ENCODE measurements around the gene TNFRSF17. TPM values are rescaled to one million over a fixed set of nuclear protein-coding genes. Genes with fewer than 3 reads are reported as not detected.
A peak's percentile ranks its signal among the peaks of the same experiment; 100 is the strongest.

TNFRSF17 gene
- total and polyA plus RNA-seq, 2 of the 13 experiments (the other 11 are each of a cell fraction or from before 2014, with no cell fraction given): not detected

DNA sequence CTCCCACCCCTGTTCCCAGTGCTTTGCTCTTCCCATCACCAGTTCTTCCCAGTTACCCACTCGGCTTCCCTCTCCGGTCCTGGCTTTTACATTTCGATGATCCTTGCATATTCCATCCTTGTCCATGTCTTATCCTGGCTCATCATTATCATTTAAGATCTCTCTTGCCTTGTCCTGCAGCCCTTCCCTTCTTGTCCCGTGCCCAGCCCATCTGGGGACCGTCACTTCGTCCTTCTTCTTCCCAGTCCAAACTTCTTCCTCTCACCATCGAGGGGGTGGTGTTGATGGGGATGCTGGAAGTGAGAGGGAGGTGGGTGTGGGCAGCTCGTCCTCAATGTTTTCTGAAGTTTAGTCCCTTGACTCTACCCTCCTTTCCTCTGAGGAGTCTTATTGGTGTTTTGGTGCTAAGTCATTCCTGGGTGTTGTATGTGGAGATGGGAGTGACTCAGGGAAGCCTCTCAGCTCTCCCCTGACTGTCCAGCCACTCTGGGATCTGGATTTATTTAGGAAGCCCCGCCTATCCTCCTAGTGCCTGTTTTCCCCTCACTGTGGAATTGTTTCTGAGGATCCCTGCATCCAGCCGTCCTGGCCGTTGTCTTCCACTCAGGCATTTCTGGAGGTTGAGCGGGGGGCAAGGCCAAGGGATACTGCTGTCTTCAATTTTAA is 12.5 kb downstream of the TNFRSF17 start (continued):
- TF ChIP-seq, protein P1, sequence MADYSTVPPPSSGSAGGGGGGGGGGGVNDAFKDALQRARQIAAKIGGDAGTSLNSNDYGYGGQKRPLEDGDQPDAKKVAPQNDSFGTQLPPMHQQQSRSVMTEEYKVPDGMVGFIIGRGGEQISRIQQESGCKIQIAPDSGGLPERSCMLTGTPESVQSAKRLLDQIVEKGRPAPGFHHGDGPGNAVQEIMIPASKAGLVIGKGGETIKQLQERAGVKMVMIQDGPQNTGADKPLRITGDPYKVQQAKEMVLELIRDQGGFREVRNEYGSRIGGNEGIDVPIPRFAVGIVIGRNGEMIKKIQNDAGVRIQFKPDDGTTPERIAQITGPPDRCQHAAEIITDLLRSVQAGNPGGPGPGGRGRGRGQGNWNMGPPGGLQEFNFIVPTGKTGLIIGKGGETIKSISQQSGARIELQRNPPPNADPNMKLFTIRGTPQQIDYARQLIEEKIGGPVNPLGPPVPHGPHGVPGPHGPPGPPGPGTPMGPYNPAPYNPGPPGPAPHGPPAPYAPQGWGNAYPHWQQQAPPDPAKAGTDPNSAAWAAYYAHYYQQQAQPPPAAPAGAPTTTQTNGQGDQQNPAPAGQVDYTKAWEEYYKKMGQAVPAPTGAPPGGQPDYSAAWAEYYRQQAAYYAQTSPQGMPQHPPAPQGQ (CRISPR knock-in tag; IDR thresholded peaks at IDR 0.05; ENCODE audit: borderline replicate concordance): no peak
- TF ChIP-seq MZF1 (CRISPR knock-in tag; IDR thresholded peaks at IDR 0.05; ENCODE audit: borderline replicate concordance) (no peak), HNF4A (CRISPR knock-in tag; IDR thresholded peaks at IDR 0.05) (no peak), EZH2 (conservative IDR thresholded peaks at IDR 0.05; ENCODE audit: low read depth, low read length) (no peak), SNRNP70 (IDR thresholded peaks at IDR 0.05; ENCODE audit: low read depth, low read length) (no peak), SRSF1 (optimal IDR thresholded peaks at IDR 0.05; ENCODE audit: low read depth, low read length) (no peak), JUND (CRISPR knock-in tag; IDR thresholded peaks at IDR 0.05) (no peak), SALL2 (CRISPR knock-in tag; IDR thresholded peaks at IDR 0.05) (no peak), CREB1 (IDR thresholded peaks at IDR 0.05) (no peak), CREB1 (CRISPR knock-in tag; IDR thresholded peaks at IDR 0.05) (no peak), MIER2 (CRISPR knock-in tag; IDR thresholded peaks at IDR 0.05) (no peak), ZNF746 (CRISPR knock-in tag; IDR thresholded peaks at IDR 0.05) (0 out of 2 replicates have a peak, but pooled peaks have one; percentile 19), ZNF792 (CRISPR knock-in tag; IDR thresholded peaks at IDR 0.05) (no peak), ZNF264 (CRISPR knock-in tag; IDR thresholded peaks at IDR 0.05) (no peak)
- TF ChIP-seq, protein P2, sequence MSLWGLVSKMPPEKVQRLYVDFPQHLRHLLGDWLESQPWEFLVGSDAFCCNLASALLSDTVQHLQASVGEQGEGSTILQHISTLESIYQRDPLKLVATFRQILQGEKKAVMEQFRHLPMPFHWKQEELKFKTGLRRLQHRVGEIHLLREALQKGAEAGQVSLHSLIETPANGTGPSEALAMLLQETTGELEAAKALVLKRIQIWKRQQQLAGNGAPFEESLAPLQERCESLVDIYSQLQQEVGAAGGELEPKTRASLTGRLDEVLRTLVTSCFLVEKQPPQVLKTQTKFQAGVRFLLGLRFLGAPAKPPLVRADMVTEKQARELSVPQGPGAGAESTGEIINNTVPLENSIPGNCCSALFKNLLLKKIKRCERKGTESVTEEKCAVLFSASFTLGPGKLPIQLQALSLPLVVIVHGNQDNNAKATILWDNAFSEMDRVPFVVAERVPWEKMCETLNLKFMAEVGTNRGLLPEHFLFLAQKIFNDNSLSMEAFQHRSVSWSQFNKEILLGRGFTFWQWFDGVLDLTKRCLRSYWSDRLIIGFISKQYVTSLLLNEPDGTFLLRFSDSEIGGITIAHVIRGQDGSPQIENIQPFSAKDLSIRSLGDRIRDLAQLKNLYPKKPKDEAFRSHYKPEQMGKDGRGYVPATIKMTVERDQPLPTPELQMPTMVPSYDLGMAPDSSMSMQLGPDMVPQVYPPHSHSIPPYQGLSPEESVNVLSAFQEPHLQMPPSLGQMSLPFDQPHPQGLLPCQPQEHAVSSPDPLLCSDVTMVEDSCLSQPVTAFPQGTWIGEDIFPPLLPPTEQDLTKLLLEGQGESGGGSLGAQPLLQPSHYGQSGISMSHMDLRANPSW (CRISPR knock-in tag; IDR thresholded peaks at IDR 0.05; ENCODE audit: borderline replicate concordance): no peak
- TF ChIP-seq, protein P3, sequence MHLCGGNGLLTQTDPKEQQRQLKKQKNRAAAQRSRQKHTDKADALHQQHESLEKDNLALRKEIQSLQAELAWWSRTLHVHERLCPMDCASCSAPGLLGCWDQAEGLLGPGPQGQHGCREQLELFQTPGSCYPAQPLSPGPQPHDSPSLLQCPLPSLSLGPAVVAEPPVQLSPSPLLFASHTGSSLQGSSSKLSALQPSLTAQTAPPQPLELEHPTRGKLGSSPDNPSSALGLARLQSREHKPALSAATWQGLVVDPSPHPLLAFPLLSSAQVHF (CRISPR knock-in tag; IDR thresholded peaks at IDR 0.05): 0 out of 2 replicates have a peak, but pooled peaks have one; percentile 11
- TF ChIP-seq, protein P4, sequence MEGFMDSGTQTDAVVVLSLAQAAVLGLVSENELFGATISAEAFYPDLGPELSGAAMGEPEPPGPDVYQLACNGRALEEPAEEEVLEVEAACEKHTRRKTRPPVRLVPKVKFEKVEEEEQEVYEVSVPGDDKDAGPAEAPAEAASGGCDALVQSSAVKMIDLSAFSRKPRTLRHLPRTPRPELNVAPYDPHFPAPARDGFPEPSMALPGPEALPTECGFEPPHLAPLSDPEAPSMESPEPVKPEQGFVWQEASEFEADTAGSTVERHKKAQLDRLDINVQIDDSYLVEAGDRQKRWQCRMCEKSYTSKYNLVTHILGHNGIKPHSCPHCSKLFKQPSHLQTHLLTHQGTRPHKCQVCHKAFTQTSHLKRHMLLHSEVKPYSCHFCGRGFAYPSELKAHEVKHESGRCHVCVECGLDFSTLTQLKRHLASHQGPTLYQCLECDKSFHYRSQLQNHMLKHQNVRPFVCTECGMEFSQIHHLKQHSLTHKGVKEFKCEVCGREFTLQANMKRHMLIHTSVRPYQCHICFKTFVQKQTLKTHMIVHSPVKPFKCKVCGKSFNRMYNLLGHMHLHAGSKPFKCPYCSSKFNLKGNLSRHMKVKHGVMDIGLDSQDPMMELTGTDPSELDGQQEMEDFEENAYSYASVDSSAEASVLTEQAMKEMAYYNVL (CRISPR knock-in tag; IDR thresholded peaks at IDR 0.05; ENCODE audit: borderline replicate concordance): no peak
- TF ChIP-seq, protein P5, sequence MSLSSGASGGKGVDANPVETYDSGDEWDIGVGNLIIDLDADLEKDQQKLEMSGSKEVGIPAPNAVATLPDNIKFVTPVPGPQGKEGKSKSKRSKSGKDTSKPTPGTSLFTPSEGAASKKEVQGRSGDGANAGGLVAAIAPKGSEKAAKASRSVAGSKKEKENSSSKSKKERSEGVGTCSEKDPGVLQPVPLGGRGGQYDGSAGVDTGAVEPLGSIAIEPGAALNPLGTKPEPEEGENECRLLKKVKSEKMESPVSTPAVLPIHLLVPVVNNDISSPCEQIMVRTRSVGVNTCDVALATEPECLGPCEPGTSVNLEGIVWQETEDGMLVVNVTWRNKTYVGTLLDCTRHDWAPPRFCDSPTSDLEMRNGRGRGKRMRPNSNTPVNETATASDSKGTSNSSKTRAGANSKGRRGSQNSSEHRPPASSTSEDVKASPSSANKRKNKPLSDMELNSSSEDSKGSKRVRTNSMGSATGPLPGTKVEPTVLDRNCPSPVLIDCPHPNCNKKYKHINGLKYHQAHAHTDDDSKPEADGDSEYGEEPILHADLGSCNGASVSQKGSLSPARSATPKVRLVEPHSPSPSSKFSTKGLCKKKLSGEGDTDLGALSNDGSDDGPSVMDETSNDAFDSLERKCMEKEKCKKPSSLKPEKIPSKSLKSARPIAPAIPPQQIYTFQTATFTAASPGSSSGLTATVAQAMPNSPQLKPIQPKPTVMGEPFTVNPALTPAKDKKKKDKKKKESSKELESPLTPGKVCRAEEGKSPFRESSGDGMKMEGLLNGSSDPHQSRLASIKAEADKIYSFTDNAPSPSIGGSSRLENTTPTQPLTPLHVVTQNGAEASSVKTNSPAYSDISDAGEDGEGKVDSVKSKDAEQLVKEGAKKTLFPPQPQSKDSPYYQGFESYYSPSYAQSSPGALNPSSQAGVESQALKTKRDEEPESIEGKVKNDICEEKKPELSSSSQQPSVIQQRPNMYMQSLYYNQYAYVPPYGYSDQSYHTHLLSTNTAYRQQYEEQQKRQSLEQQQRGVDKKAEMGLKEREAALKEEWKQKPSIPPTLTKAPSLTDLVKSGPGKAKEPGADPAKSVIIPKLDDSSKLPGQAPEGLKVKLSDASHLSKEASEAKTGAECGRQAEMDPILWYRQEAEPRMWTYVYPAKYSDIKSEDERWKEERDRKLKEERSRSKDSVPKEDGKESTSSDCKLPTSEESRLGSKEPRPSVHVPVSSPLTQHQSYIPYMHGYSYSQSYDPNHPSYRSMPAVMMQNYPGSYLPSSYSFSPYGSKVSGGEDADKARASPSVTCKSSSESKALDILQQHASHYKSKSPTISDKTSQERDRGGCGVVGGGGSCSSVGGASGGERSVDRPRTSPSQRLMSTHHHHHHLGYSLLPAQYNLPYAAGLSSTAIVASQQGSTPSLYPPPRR (CRISPR knock-in tag; IDR thresholded peaks at IDR 0.05; ENCODE audit: borderline replicate concordance): no peak

Measured in HepG2 (cell line).